ENCODE measurements around the gene ADAMTS6.

ADAMTS6 gene

GRCh38 chr5:65103756-65104440 is 377.8 kb downstream of the ADAMTS6 start:
- DNase-seq (ENCODE audit: low read depth) = no peak

DNA sequence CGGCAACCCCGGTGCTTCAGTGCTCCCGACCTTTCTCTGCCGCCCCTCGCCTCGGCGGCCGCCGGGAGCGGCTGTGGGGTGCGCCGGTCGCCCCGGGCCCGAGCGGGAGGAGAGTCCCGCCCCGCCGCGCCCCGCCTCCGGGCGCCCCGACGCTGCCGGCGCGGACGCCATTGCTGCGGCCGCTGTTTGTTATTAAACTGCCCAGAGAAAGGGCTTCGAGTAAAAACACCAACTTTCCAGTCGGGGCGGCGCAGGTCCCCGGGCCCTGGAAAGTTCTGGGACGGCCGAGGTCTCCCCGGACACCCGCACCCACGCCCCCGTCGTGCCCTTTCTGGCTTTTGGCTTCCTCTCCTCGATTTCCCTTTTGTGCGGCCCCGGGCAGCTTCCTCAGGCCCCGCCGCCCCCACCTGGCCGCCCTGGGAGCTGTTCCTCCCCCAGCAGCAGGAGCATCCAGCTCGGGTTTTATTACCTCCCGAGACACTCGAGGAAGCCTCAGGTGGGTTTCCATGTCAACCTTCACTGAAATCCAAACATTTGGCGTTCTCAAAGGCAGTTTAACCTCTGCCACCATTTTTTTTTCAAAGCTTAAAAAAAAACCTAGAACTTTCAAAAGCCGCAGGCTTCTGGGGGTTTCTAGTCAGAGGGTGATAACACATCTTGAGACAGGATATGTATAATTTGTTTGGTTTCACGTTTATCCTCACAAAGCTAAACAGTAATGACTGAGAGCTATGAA is 378.6 kb downstream of the ADAMTS6 start:
- DNase-seq (ENCODE audit: low read depth) = peak; percentile 30

DNA sequence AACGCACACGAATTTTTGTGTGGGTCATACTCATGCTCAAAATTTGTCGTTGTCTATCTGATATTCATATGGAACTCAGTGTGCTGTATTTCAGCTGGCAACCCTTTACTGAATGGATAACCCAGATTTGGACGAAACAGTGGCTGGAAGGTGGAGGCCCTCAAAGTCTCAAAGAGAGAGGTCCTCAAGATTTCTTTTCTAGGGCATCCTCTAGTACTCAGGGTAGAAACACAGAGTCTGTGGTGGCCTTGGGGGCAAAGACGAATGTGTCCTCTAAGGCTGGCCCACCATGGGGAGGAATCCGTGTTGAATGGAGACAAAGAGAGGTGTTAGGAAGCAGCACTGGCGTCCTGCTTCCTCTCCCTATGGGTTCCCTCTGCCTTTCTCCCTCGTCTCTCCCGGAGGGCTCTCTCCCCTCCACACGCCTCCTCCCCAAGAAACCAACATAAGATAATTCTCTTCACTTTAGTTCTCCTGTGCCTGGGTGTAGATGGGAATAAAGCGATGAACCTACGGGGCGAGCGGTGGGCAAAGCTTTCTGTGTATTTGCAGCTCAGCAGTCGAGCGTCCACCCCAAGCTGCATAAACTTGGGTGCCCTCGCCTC is 379.2 kb downstream of the ADAMTS6 start:
- no peak for DNase-seq (ENCODE audit: low read depth)

- no peak for DNase-seq (ENCODE audit: low read depth)
These were observed 380.1 kb downstream of the ADAMTS6 start for GRCh38 chr5:65101632-65102100.

GRCh38 chr5:65100911-65101631 is 380.6 kb downstream of the ADAMTS6 start:
- no peak for DNase-seq (ENCODE audit: low read depth)

All from activated T-cell treated with anti-CD3 and anti-CD28 coated beads for 48 hours (primary cell).